ENCODE measurements around the gene COL5A2.

Gene COL5A2

DNA sequence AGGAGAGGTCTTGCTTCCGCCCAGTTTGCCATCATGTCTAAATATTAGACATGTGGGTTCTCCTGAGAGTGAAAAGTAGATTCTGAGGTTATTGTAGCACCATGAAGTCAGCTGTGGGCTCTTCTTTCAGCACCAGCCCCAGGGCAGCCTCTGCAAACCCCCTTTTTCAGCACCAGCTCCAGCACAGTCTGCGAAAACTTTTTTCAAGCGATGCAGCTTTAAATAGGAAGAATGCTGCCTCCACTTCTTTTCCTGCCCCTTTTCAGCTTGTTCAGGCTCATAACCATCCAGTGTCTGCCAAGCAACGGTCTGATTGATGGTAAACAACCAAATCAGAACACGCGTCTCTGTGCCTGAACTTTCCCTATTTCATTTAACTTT lies at the start of gene COL5A2:
Gene COL5A2, minus strand, starts transcription at position 192 of the 381 bp plus-strand sequence. Its CDS starts 157 bp downstream, at position 35.
- DNase-seq (ENCODE audit: low read depth in 3 of 3), result no peak

DNA sequence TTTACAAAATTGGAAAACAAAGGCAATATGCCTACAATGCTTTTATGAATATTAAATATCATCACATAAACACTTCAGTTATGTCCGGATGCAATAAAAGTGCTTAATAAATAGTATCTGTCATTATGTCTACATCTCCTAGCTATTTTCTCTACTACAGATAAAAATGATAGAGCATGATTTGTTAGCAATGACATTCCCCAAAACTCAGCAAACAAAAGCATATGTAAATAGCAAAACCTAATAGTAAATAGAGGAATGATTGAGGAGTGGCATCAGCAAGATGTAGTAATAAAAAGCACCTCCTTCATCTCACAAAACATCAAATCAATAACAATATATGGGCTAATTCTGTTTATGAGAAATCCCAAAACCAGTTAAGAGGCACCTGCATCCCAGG lies 46.5 kb upstream of the COL5A2 start:
- DNase-seq (ENCODE audit: low read depth in 3 of 3), result no peak

DNA sequence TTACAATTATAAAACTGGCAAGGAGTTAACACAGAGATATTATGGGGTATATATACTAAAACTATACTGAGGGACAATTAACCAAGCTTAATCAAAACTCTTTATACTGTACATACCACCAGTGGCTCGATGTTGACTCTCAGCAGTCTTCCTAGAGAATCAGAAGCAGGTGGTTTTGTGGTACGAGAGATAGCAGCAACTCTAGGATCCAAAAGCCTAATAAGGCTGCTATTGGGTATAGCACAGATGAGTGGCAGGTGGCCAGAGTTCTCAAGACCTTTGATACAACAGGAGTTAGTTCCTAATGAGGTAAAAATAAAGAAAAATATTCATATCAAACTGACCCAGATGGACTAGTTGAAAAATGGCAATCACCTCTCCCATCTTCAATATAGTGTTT lies 45.5 kb upstream of the COL5A2 start:
- no peak for DNase-seq (ENCODE audit: low read depth in 3 of 3)

DNA sequence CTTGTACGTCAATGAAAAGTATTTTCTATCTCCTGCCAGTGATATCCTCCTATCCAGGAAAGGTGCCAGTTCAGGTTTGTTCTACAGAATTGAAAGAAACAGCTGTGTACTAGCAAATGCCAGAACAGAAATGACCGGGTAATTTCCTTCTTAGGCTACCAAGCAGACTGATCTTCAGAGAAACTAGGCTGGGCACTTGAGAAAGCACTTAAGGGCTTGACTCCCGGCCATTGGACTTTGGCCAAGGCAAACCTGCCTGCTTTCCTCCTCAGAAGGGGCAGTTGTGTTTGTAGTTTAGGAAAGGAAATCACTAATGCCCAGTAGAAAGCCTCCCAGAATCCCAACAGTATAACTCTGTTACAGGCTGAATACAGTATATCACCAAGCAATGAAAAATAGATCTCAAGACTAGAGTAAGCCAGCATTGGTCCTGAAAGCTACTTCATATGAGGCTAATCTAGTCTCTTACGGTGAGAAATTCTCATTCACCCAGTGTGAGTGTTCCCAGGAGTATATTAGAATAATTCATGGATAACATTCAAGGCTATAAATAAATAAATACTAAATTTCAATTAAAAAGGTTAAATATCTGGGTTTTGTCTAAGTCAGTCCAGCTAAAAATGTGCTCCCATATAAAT lies 43.0 kb upstream of the COL5A2 start:
- no peak for DNase-seq (ENCODE audit: low read depth in 3 of 3)

DNA sequence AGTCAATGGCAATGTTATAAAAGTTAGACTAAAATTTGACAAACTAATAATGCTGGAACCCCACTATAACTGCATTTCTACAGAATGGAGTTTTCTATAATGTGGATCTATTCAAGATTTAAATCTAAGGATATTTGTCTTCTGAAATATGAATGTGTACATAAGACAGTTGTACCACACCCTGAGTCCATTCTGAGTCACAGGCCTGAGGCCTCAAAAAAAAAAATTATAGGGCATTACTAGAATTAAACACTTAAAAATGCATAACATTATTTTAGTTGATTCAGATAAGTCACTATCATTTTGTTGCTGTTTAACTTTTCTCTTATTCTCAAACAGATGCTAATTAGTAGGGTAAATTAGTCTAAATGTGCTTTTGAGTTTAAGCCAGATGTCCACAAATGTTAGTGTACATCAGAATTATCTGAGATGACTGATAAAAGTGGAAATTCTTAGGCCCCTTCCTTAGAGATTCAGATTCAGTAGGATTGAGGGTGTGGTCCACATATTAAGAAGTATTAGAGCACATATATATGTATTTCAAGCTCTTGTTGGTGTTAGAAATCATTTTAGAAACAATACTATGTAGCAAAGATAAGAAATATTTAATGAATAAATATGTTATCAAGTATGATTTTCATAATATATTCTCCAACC lies 42.4 kb upstream of the COL5A2 start:
- no peak for DNase-seq (ENCODE audit: low read depth in 3 of 3)

DNA sequence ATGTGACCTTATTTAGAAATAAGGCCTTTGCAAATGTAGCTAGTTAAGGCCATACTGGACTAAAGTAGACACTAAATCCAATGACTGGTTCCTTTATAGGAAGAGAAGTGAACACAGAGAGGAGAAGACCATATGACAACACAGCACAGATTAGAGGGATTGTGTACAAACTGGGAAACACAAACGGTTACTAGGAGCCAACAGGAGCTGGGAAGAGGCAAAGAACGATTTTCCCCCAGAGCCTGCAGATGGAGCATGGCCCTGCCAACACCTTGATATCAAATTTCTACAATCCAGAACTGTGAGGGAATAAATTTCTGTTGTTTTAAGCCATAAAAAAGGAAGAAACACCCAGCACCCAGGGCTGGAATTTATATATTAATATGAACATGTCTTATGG lies 38.7 kb upstream of the COL5A2 start:
- no peak for DNase-seq (ENCODE audit: low read depth in 3 of 3)

DNA sequence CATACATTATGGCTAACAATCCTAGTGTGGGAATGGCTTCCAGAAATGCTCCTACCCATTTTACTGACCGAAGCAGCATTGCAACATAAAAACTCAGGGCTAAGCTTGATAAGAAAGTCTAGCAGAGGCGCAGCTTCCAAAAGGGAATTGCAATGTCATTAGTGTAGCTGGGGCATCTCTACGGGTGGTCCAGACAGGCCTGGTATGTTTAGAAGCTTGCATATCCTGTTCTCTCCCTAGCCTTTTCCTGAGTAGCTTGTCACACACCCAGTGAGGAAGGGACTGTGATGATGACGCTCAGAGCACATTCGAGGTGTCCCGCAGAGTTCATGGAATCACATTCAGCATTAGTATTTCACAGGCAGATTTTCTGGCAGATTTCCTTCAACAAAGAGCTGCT lies 38.0 kb upstream of the COL5A2 start:
- no peak for DNase-seq (ENCODE audit: low read depth in 3 of 3)

DNA sequence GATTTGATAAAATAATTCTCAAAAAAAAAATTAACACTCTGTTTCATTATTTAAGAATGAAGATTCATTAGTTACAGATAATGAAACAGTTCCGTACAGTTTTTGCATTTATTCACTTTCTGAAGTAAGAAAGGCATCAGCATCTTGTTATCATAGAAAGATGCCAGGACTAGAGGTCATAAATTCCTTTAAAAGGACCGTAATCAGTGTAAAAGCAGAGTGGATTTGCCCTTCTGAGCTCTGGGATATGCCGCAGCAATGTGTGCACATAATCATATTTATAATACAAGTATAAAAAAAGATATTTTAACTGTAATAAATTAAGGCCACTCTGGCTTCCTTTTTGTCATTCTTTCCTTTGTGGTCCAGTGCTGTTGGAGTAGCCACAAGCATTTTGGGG lies 37.5 kb upstream of the COL5A2 start:
- no peak for DNase-seq (ENCODE audit: low read depth in 3 of 3)

DNA sequence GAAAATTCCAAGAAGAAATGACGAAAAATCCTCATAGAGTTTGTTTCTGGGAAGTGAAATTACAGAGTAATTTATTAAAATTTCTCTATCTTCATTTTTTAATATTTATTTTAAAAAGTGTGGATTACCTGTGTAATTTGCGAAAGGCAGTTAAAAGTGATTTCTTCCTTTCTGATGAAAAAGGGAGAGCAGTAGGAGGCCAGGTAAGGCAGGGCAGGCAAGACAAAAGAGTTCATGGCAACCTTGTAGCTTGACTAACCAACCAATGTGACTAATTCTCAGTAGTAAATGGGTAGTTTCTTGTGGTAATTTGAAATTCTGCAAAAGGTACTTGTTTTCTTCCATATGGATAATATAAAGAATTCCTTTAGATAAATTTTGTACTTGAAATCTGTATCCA lies 34.9 kb upstream of the COL5A2 start:
- no peak for DNase-seq (ENCODE audit: low read depth in 3 of 3)

DNA sequence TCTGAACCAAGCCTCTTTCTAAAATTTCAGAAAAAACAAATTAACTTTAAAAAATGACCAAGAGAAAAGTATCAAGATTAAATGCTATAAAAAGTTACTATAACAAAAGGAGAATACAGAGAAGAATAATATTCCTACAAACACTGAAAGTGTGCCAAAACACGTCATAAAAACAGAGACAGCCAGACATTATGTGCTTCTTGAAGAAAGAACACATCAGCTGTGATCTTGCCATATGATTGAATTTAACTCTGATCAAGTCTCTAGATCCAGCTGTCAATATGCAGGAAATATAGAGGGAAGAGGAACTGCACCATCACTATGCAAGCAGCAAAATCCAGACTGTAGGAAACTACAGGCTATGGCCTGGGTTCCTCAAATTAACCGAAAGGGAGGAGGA lies 33.7 kb upstream of the COL5A2 start:
- DNase-seq (ENCODE audit: low read depth in 3 of 3), result no peak

DNA sequence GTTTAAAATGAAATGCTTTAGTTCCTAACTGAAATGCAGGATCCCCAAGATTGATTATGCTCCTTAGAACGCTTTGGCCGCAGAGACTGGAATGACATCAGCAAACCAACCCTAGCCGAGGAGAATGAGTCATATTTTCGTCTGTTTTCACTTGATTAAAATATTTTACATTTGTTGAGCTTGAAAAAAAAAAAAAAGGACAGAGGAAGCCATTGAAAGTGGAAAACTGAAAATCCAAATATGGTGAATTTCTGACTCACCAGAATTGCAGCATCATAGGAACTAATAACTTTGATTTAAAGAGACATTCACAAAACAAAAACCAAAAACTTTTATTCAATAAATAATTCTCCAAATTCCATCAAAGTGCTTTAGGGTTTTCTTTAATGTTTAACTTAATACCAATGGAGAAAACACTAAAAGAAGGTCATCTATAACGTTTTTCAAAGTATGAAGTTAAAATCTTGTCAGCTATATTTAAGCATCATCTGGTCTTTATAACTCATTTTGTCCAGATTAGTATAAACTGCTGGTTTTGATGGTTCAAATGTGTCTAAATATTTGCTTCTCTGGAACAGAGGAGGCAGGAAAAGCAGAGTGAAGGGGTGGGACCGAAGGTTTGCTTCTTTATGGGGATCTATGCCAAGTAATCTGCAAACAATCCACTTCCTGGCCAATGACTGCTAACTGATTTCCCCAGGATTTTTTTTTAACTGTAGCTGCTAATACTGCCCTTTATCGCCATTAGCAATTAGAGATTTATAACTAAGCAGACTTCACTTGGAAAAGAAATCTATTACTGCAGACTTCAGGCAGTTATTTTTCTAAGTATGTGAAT lies 30.9 kb upstream of the COL5A2 start:
- peak in 1 of 3 donors; percentile 4 for DNase-seq (ENCODE audit: low read depth in 3 of 3)

DNA sequence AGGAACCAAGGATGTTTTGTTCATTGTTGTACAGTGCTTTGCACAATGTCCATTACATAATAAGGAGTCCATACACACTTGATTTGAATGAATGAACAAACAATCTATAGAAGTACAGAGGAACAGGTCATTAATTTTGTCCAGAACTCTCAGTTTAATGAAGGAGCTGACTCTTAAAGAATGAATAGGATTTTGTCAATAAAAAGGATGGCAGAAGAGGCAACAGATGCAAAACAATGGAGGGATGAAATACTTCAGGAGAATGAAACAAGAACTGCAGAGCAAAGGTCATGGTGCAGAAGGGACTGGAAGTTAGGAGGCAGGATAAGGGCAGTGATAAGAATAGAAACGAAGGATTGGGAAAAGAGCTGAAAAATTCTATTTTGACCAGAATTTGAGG lies 28.7 kb upstream of the COL5A2 start:
- DNase-seq (ENCODE audit: low read depth in 3 of 3), result no peak

DNA sequence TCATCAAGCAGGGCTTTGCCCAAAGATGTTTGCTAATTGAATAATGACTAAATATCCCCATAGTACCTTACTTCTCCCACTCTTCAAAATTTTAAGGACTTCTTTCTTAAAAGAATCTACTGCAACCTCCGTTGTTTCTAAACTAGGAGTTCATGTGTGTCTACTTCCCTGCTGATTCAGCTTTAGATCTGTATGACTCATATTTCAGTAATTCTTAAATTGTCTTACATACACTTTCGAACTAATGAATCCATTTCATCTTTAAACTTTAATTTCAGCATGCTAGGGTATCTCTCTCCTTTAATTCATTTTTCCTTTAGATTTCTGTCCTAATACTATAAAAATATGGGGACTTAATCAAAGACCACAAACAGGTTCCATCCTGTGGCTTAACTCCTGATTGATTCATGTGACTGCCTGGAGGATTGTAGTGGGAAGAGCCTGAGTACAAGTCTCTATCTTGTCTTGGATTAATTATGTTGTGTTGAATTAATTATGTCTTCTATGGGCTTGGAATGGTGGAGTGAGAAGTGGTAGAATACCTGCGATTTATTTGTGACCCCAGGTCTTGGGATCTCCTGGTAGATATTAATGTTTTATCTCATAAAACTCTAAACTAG lies 24.9 kb upstream of the COL5A2 start:
- no peak for DNase-seq (ENCODE audit: low read depth in 3 of 3)

DNA sequence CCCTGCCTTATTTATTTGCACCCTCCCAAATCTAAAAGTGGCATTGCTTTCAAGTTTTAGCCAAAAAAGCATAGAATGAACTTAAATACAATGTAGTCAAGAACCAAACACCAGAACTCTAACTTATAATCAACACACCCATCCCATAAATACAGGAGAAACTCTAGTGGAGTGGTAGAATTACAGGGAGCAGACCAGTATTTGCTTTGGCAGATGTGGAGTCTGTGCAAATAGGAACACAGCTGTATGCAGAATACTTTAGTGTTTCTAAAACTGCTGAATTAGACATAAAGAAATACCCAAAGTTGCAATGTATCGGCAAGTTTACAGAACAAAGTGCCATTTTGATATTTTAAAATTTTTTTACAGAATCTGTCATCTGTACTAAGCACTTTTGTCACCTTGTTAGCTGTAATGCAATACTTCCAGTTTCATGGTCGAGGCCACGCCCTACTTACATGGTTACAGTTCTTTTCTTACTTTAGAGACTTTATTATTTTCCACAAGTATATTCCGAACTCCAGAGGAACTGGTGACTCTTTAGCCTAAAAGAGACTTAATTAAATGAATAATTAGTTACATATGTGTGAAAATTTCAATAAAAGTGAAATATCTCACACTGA lies 23.7 kb upstream of the COL5A2 start:
- DNase-seq (ENCODE audit: low read depth in 3 of 3), result no peak

DNA sequence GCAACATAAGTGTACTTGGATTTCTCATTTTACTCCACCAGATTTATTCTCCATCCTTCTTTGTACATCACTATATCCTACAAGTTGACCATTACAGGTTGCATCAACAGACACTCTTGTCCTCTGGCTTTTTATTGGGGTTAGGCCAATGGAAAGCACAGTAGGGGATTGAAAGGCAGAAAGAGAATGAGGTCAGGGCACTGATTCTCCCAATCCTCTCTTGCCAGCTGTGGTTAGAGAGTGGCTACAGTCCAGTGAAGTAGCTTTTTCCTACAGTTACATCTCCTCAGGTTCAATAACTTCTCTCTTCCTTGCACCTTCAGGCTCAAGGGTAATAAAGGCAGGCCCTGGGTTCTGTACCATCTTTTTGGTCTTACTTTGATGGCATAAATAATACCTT lies 20.2 kb upstream of the COL5A2 start:
- DNase-seq (ENCODE audit: low read depth in 3 of 3), result no peak

DNA sequence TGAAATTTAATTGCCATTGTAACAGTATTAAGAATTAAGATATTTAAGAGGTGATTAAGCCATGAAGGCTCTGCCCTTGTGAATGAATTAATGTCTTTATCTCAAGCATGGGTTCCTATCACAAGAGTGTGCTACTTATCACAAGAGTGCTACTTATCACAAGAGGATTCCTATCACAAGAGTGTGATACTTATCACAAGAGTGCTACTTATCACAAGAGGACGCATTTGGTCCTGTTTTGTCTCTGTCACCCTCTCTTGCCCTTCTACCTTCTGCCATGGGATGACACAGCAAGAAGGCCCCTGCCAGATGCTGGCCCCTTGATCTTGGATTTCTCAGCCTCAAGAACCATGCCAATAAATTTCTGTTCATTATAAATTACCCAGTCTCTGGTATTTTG lies 13.2 kb upstream of the COL5A2 start:
- no peak for DNase-seq (ENCODE audit: low read depth in 3 of 3)

DNA sequence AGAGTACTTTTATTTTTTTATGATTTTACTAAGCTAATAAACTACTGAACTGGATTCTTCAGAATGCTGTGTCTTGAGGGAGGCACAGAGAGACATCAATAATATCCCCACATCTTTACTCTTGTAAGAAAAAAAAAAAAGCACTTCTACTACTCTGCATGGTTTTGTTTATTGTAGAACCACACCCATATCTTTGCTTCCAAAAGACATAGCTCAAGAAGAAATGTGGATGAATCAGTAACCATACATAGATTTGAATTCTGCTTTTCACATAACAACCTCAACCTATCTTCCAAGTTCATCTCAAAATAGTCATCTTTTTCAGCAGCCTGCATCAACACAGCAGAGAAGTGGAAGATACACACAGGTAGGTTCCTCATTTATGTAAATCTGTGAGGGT lies 12.2 kb upstream of the COL5A2 start:
- no peak for DNase-seq (ENCODE audit: low read depth in 3 of 3)

DNA sequence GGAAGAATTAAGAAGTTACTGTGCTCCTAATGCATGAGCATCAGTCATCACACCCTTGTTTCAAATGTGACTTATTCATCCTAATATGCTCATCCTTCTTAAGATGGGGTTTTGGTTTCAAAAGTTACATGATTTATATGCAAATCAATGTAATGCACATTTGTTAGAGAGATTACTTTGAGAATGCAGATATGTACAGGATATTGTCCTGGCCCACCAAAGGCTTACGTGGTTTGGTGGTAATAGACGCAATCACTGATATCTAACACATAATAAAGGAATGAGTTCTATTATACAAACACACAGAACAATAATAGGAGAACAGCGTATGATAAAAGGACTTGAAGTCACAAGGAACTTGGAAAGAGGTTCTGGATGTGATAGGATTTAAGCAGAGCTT lies 11.1 kb upstream of the COL5A2 start:
- no peak for DNase-seq (ENCODE audit: low read depth in 3 of 3)

DNA sequence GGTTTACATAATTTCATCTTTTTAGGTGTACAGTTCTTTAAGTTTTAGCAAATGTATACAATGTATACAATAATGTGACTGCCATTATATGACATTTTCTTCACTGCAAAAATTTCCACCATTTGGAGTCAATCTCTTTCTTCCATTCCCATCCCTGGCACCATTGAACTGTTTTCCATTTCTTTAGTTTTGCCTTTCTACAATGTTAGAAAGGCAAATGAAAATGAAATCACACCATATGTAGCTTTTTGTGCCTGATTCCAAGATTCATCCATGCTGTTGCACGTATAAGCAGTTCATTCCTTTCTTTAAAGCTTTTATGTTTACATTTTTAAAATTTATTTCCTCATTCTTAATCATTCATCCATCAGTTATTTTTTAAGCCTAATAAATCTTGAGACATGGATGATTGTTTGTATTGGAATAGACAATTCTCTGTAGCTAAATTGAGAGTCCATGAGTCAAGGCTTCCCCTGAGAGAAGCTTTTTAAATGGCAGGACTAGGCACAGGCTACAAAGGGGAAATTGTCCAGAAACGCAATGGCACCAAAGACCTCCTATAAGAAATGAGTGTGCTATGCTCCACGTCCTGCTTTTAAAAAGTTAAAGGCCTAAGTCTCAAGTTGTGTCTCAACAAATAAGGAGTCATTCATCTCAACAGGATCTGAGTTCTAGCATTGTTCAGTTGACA lies 8.7 kb upstream of the COL5A2 start:
- DNase-seq (ENCODE audit: low read depth in 3 of 3), result no peak

DNA sequence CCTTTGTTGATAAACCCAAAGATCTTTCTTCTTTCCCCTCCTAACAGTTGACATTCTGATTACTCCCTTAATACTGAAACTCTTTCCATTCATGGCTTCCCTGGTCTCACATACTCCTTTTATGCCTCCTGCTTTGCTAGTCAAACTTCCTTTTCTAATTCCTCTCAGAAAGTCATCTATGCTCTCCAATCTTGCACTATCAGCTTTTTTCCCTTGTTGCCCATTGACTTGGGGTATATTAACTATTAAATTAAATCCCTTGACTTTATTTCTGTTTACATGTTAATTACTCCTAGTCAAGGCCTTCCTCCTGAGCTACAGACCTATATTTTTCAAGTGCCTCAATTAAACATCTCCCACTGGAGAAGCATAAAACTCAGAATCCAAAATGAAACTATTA lies 3.6 kb upstream of the COL5A2 start:
- DNase-seq (ENCODE audit: low read depth in 3 of 3), result no peak

DNA sequence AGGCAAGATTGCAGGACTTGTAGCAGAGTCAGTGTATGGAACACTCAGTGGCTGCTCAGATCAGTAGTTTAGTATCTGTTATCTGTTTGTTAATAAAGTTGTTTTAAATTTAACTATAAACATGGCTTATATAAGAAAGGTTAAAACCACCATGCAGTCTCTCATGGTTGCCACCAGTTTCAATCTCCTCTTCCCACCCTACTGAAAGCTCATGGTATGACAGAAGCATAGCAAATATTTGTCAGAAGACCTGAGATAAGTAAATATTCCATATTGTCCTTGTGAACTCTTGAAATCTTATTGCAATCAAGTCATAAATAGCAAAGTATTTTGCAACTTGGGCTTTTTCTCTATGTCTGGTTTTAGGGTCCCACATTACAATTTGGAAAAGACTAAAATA lies 2.1 kb upstream of the COL5A2 start:
- no peak for DNase-seq (ENCODE audit: low read depth in 3 of 3)

All from stimulated activated CD4-positive, alpha-beta T cell treated with anti-CD3 and anti-CD28 coated beads, TNF-alpha, amount 100 ng/mL, for 48 hours (primary cell).